Measurements from ENCODE around the gene SEC14L3.

- TF ChIP-seq CTCF (IDR thresholded peaks at IDR 0.05) (no peak), POLR2A (IDR thresholded peaks at IDR 0.05) (no peak), EP300 (IDR thresholded peaks at IDR 0.05) (no peak)
Observed at GRCh38 chr22:30413745-30414524, 57.9 kb downstream of the SEC14L3 start.
